WERI-Rb-1 (cell line): Measurements from ENCODE around the gene FAM13A.
"Not testable (repeated sequence)": the region's sequence is repeated elsewhere in the genome, so short reads cannot be mapped to it uniquely, and the experiment has no call there.

Source experiments
- DNase-seq: peaks from one replicate; pipeline ENCODE4 v3.0.0-alpha.2; 2020
- H3K27ac ChIP-seq: fragments of 250-450 bp; sonication (Bioruptor Pico); 2 replicates; pipeline ENCODE4 v1.5.1; 2020; ENCODE audit warnings: mild to moderate bottlenecking, moderate library complexity
- H3K27me3 ChIP-seq: fragments of 250-450 bp; sonication (Bioruptor Pico); 2 replicates; pipeline ENCODE4 v1.5.1; 2021; ENCODE audit warnings: mild to moderate bottlenecking, low read depth, moderate library complexity; ENCODE audit not compliant: insufficient read depth, severe bottlenecking
- H3K36me3 ChIP-seq: fragments of 250-450 bp; sonication (Bioruptor Pico); 2 replicates; pipeline ENCODE4 v1.5.1; 2020; ENCODE audit warnings: mild to moderate bottlenecking, moderate library complexity
- H3K4me3 ChIP-seq: 2 replicates; pipeline ENCODE4 v1.5.1; 2011; ENCODE audit warnings: low read depth, mild to moderate bottlenecking, control low read depth, low read length
- H3K9me3 ChIP-seq: fragments of 250-450 bp; sonication (Bioruptor Pico); 2 replicates; pipeline ENCODE4 v1.5.1; 2021; ENCODE audit warnings: mild to moderate bottlenecking, moderate library complexity; ENCODE audit not compliant: severe bottlenecking
- TF ChIP-seq, protein P1 (sequence below): IDR thresholded peaks from 2 replicates; pipeline ENCODE4 v1.5.1; 2011; ENCODE audit warnings: low read depth, mild to moderate bottlenecking, control low read depth, inconsistent platforms, low read length

FAM13A gene

GRCh38 chr4:88911246-88912212 lies 145.5 kb downstream of the FAM13A start:
- no peaks in the 10 kb centered on the region for H3K9me3 ChIP-seq
- DNase-seq: no peak
- no peaks in the 10 kb centered on the region for H3K27me3 ChIP-seq
- TF ChIP-seq, protein P1, sequence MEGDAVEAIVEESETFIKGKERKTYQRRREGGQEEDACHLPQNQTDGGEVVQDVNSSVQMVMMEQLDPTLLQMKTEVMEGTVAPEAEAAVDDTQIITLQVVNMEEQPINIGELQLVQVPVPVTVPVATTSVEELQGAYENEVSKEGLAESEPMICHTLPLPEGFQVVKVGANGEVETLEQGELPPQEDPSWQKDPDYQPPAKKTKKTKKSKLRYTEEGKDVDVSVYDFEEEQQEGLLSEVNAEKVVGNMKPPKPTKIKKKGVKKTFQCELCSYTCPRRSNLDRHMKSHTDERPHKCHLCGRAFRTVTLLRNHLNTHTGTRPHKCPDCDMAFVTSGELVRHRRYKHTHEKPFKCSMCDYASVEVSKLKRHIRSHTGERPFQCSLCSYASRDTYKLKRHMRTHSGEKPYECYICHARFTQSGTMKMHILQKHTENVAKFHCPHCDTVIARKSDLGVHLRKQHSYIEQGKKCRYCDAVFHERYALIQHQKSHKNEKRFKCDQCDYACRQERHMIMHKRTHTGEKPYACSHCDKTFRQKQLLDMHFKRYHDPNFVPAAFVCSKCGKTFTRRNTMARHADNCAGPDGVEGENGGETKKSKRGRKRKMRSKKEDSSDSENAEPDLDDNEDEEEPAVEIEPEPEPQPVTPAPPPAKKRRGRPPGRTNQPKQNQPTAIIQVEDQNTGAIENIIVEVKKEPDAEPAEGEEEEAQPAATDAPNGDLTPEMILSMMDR: no peak
- no peak overlapping the region for H3K27ac ChIP-seq
- no peaks in the 10 kb centered on the region for H3K36me3 ChIP-seq
- no peak overlapping the region for H3K4me3 ChIP-seq

DNA sequence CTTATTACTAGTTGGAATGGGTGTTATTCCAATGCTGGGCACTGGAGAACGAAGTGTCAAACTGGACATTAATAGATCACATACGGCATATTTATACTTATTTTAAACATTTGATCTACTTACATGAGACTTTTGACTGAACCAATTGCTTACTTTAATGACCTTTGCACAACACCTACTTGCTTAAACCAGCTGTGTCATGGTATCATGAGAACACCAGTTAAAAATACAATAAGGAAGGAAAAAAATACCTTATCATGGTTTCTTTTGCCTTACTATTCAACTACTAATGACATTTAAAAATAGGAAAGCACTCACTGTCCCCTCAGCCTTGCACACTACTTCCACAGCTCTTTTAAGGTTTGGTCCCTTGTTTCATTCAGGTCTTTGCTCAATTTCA lies 146.9 kb downstream of the FAM13A start:
- TF ChIP-seq, protein P1: no peak
- no peak for DNase-seq
- H3K36me3 ChIP-seq: no peaks in the 10 kb centered on the region; the same call in 1 of the 2 replicates
- no peak overlapping the region for H3K4me3 ChIP-seq
- no peak overlapping the region for H3K27ac ChIP-seq
- no peaks in the 10 kb centered on the region for H3K27me3 ChIP-seq
- no peaks in the 10 kb centered on the region for H3K9me3 ChIP-seq

- H3K4me3 ChIP-seq: no peak overlapping the region
- peaks cover 10% of the 10 kb centered on the region for H3K36me3 ChIP-seq
- H3K27me3 ChIP-seq: no peaks in the 10 kb centered on the region
- no peaks in the 10 kb centered on the region for H3K9me3 ChIP-seq
- TF ChIP-seq, protein P1: no peak
- DNase-seq: no peak
- no peak overlapping the region for H3K27ac ChIP-seq
Measured at GRCh38 chr4:88908521-88908920, 148.5 kb downstream of the FAM13A start.

GRCh38 chr4:88908003-88908402 lies 149.0 kb downstream of the FAM13A start:
- Histone ChIP-seq H3K4me3 (no peak overlapping the region), H3K27ac (no peak overlapping the region), H3K27me3 (no peaks in the 10 kb centered on the region), H3K9me3 (no peaks in the 10 kb centered on the region), H3K36me3 (peaks cover 10% of the 10 kb centered on the region)
- TF ChIP-seq, protein P1: no peak
- DNase-seq: no peak

DNA sequence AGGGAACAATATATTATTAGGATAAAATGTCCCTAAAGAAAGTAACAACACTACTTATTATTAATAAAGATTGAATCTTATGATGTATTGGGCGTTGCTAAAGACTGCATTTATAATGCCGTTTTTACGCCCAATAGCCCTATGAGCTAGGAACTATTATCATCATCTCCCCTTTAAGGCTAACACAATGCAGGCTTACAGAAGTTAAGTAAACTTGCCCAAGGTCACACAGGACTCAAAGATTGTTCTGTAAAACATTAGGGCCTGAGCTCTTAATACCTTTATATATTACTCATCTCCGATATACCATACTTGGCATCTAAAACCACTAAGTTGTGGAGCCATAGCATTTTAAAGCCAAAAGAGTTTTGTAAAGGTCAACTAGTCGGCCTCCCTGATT lies 149.5 kb downstream of the FAM13A start:
- no peak for DNase-seq
- Histone ChIP-seq H3K27me3 (no peaks in the 10 kb centered on the region), H3K27ac (no peak overlapping the region), H3K9me3 (no peaks in the 10 kb centered on the region), H3K36me3 (peaks cover 10% of the 10 kb centered on the region), H3K4me3 (no peak overlapping the region)
- TF ChIP-seq, protein P1: no peak

- H3K9me3 ChIP-seq: not testable (repeated sequence)
Measured at GRCh38 chr4:88904240-88904639, 152.7 kb downstream of the FAM13A start.

More at GRCh38 chr4:88904240-88904639, 152.7 kb downstream of the FAM13A start:
- not testable (repeated sequence) for H3K4me3 ChIP-seq, H3K27ac ChIP-seq, H3K27me3 ChIP-seq, H3K36me3 ChIP-seq, DNase-seq
